ENCODE measurements around the gene ZNF333.
A peak's percentile ranks its signal among the peaks of the same experiment; 100 is the strongest.

The ZNF333 gene

DNA sequence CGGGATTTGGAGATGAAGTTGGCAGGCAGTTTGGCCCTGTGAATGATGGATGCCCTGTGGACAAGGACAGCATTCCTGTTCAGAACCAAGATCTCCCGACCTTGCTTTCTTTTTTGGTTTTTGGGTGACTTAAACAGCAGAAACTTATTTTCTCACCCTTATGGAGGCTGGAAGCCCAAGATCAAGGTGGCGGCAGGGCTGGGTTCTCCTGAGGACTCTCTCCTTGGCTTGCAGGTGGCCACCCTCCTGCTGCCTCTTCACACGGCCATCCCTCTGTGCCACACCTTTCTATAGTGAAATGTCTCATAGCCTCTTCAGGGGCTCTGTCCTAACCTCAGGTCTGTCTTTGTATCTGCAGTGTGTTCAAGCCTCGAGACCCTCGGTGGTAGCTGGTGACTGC, 14.0 kb downstream of the ZNF333 start:
- Histone ChIP-seq H3K4me1 (ENCODE audit: control insufficient read depth, insufficient read depth, low read length) (no peaks in the 10 kb centered on the region), H3K4me3 (ENCODE audit: low read length) (no peak overlapping the region), H3K9ac (ENCODE audit: low read depth, low read length) (no peak overlapping the region), H3K27me3 (ENCODE audit: control insufficient read depth, insufficient read depth, low read length) (no peaks in the 10 kb centered on the region), H3K4me2 (ENCODE audit: low read length) (no peak overlapping the region), H3K9me3 (replicated peaks; ENCODE audit: low read length) (no peaks in the 10 kb centered on the region), H3K36me3 (ENCODE audit: insufficient read depth, low read length) (peaks cover 75% of the 10 kb centered on the region)

DNA sequence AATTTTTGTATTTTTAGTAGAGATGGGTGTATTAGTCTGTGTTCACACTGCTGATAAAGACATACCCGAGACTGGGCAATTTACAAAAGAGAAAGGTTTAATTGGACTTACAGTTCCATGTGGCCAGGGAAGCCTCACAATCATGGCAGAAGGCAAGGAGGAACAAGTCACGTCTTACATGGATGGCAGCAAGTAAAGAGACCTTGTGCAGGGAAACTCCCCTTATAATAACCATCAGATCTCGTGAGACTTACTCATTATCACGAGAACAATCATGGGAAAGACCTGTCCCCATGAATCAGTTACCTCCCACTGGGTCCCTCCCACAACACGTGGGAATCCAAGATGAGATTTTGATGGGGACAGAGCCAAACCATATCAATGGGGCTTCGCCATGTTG, 14.6 kb downstream of the ZNF333 start:
- H3K36me3 ChIP-seq (ENCODE audit: insufficient read depth, low read length), result peaks cover 75% of the 10 kb centered on the region
- H3K4me2 ChIP-seq (ENCODE audit: low read length), result no peak overlapping the region
- no peaks in the 10 kb centered on the region for H3K4me1 ChIP-seq (ENCODE audit: control insufficient read depth, insufficient read depth, low read length)
- no peak overlapping the region for H3K4me3 ChIP-seq (ENCODE audit: low read length)
- no peaks in the 10 kb centered on the region for H3K27me3 ChIP-seq (ENCODE audit: control insufficient read depth, insufficient read depth, low read length)
- no peaks in the 10 kb centered on the region for H3K9me3 ChIP-seq (replicated peaks; ENCODE audit: low read length)
- no peak overlapping the region for H3K9ac ChIP-seq (ENCODE audit: low read depth, low read length)

DNA sequence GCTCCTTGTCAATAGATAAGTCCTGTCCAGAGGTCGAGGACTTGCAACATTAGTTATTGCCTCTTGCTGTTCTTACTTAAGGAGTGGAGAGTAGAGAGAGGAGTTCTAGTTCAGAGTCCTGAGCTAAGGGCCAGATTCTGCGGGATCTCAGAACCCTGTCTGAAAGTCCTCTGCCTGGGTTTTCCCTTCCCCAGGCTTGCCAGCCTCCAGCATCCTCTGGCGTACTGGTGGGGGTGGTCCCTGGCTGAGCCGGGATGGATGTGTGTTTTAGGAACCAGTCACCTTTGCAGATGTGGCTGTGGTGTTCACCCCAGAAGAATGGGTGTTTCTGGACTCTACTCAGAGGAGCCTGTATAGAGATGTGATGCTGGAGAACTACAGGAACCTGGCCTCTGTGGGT, 26.0 kb downstream of the ZNF333 start:
- Histone ChIP-seq H3K9me3 (replicated peaks; ENCODE audit: low read length) (peaks cover 36% of the 10 kb centered on the region), H3K4me3 (ENCODE audit: low read length) (no peak overlapping the region), H3K4me1 (ENCODE audit: control insufficient read depth, insufficient read depth, low read length) (no peaks in the 10 kb centered on the region), H3K9ac (ENCODE audit: low read depth, low read length) (no peak overlapping the region), H3K27me3 (ENCODE audit: control insufficient read depth, insufficient read depth, low read length) (no peaks in the 10 kb centered on the region), H3K36me3 (ENCODE audit: insufficient read depth, low read length) (peaks cover 76% of the 10 kb centered on the region), H3K4me2 (ENCODE audit: low read length) (no peak overlapping the region)

DNA sequence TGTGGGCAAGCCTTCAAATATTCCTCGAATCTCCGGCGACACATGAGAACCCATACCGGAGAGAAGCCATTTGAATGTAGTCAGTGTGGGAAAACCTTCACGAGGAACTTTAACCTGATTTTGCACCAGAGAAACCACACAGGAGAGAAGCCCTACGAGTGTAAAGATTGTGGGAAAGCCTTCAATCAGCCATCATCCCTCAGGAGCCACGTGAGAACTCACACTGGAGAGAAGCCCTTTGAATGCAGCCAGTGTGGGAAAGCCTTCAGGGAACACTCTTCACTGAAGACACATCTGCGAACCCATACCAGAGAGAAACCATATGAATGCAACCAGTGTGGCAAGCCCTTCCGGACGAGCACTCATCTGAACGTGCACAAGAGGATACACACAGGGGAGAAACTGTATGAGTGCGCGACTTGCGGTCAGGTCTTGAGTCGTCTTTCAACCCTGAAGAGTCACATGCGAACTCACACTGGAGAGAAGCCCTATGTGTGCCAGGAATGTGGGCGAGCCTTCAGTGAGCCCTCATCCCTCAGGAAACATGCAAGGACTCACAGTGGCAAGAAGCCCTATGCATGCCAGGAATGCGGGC, 28.8 kb downstream of the ZNF333 start:
- H3K36me3 ChIP-seq (ENCODE audit: insufficient read depth, low read length), result peaks cover 69% of the 10 kb centered on the region
- no peak overlapping the region for H3K4me3 ChIP-seq (ENCODE audit: low read length)
- no peak overlapping the region for H3K4me2 ChIP-seq (ENCODE audit: low read length)
- H3K27me3 ChIP-seq (ENCODE audit: control insufficient read depth, insufficient read depth, low read length), result no peaks in the 10 kb centered on the region
- no peak overlapping the region for H3K9ac ChIP-seq (ENCODE audit: low read depth, low read length)
- peaks cover 46% of the 10 kb centered on the region for H3K9me3 ChIP-seq (replicated peaks; ENCODE audit: low read length)
- no peaks in the 10 kb centered on the region for H3K4me1 ChIP-seq (ENCODE audit: control insufficient read depth, insufficient read depth, low read length)

DNA sequence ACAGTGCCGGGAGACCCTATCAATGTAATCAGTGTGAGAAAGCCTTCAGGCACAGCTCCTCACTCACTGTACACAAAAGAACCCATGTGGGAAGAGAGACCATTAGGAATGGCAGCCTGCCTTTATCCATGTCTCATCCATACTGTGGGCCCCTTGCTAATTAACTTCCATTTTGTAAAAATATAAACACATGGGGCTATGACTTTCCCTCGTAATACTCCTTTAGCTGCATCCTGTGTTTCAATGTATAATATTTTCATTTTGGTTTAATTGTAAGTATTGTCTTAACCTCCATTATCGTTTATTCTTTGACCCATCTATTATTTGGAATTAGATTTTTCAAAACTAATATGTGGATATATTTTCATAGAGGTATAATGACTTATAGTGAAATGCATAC, 29.3 kb downstream of the ZNF333 start:
- H3K9me3 ChIP-seq (replicated peaks; ENCODE audit: low read length), result peaks cover 49% of the 10 kb centered on the region
- no peak overlapping the region for H3K9ac ChIP-seq (ENCODE audit: low read depth, low read length)
- peaks cover 65% of the 10 kb centered on the region for H3K36me3 ChIP-seq (ENCODE audit: insufficient read depth, low read length)
- no peaks in the 10 kb centered on the region for H3K4me1 ChIP-seq (ENCODE audit: control insufficient read depth, insufficient read depth, low read length)
- H3K4me3 ChIP-seq (ENCODE audit: low read length), result peak overlapping the region; percentile 6
- no peaks in the 10 kb centered on the region for H3K27me3 ChIP-seq (ENCODE audit: control insufficient read depth, insufficient read depth, low read length)
- no peak overlapping the region for H3K4me2 ChIP-seq (ENCODE audit: low read length)

DNA sequence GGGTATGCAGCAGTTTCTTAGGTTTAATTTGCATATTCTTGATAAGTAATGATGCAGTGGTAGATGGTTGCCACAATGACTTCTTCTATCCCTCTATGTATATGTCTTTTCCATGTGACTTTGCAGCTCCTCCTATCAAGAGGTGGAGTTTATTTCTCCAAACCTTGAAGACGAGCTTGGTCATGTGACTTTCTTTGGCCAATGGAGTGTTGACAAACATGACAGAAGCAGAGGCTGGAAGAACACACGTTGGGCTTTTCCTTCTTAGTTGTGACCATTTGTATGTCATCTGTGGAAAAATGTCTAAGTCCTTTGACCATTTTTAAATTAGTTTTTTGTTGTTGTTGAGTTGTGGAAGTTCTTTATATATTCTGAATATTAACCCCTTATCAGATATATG, 32.3 kb downstream of the ZNF333 start:
- Histone ChIP-seq H3K4me1 (ENCODE audit: control insufficient read depth, insufficient read depth, low read length) (no peaks in the 10 kb centered on the region), H3K36me3 (ENCODE audit: insufficient read depth, low read length) (peaks cover 38% of the 10 kb centered on the region), H3K27me3 (ENCODE audit: control insufficient read depth, insufficient read depth, low read length) (no peaks in the 10 kb centered on the region), H3K4me3 (ENCODE audit: low read length) (no peak overlapping the region), H3K9me3 (replicated peaks; ENCODE audit: low read length) (peaks cover 39% of the 10 kb centered on the region), H3K4me2 (ENCODE audit: low read length) (no peak overlapping the region), H3K9ac (ENCODE audit: low read depth, low read length) (no peak overlapping the region)

DNA sequence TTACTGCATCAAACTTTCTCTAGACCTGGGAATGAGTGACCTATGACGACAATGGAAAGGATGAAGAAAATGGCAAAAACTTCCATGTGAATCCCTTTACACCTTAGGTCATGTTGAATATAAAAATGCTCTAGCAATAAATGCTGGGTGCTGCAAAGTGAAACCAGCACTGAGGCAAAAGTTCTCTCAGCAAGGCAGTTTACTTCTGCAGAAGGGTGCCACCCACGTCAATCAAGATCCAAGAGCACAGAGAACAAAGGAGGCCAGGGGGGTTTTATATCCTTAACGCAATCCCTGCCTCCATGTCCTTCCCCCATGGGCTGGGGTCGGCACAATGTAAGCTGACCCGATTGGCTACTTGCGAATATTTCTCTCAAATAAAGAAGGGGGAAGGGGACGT, 38.7 kb downstream of the ZNF333 start:
- Histone ChIP-seq H3K36me3 (ENCODE audit: insufficient read depth, low read length) (no peaks in the 10 kb centered on the region), H3K4me3 (ENCODE audit: low read length) (no peak overlapping the region), H3K4me1 (ENCODE audit: control insufficient read depth, insufficient read depth, low read length) (no peaks in the 10 kb centered on the region), H3K9ac (ENCODE audit: low read depth, low read length) (no peak overlapping the region), H3K9me3 (replicated peaks; ENCODE audit: low read length) (peaks cover 7% of the 10 kb centered on the region), H3K27me3 (ENCODE audit: control insufficient read depth, insufficient read depth, low read length) (no peaks in the 10 kb centered on the region), H3K4me2 (ENCODE audit: low read length) (no peak overlapping the region)

DNA sequence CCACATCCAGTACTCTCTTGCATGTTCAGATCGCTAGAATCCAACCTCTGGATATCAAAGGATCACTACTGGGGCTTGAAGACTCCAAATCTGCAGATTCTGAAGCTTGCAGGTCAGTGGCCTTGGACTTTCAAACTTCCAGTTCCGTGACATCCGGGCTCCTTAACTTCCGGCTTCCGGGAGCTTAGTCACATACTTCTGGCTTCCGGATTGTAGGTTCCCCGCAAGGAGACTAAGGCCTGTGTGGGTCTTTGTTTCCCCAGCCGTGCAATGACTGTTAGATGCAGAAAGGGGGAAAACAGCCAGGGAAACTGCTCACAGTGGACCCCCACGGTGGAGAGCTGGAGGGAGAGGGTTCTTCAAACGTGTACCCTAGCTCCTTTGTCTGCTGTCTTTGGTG, 41.4 kb downstream of the ZNF333 start:
- Histone ChIP-seq H3K4me2 (ENCODE audit: low read length) (no peak overlapping the region), H3K9ac (ENCODE audit: low read depth, low read length) (no peak overlapping the region), H3K36me3 (ENCODE audit: insufficient read depth, low read length) (no peaks in the 10 kb centered on the region), H3K27me3 (ENCODE audit: control insufficient read depth, insufficient read depth, low read length) (no peaks in the 10 kb centered on the region), H3K4me1 (ENCODE audit: control insufficient read depth, insufficient read depth, low read length) (no peaks in the 10 kb centered on the region), H3K4me3 (ENCODE audit: low read length) (no peak overlapping the region), H3K9me3 (replicated peaks; ENCODE audit: low read length) (peaks cover 3% of the 10 kb centered on the region)

DNA sequence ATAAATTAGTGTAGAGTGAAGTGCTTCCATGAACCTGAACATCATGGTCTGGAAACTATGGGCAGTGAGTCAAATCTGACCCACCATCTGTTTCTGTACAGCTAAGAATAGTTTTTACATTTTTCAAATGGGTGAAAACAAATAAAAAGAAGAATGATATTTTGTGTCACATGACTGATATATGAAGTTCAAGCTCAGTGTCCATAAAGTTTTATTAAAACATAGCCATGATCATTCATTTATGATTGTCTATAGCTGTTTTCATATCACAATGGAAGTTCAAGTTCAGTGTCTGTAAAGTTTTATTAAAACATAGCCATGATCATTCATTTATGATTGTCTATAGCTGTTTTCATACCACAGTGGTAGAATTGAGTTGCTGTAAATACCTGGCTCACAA, 42.7 kb downstream of the ZNF333 start:
- no peaks in the 10 kb centered on the region for H3K27me3 ChIP-seq (ENCODE audit: control insufficient read depth, insufficient read depth, low read length)

DNA sequence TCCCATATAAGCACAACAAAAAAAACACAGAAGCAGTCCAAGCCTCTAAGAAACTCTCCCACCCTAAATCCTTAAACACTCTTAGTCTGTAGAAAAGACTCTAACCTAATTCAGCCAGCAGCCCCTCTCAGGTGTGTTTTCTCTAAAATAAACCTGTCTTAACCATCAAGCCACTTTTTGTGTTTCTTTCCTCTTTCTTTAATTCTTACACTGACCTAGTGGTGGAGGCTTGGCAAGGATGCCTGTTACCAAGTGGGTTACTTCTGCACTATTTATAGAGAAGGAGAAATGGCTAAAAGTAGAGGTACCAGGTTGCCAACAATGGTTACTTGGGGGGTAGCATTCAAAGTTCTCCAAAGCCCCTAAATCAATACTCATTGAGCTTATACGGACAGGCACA, 43.7 kb downstream of the ZNF333 start:
- no peaks in the 10 kb centered on the region for H3K27me3 ChIP-seq (ENCODE audit: control insufficient read depth, insufficient read depth, low read length)
- no peaks in the 10 kb centered on the region for H3K36me3 ChIP-seq (ENCODE audit: insufficient read depth, low read length)
- no peak overlapping the region for H3K9ac ChIP-seq (ENCODE audit: low read depth, low read length)
- H3K9me3 ChIP-seq (replicated peaks; ENCODE audit: low read length), result peaks cover 1% of the 10 kb centered on the region
- H3K4me2 ChIP-seq (ENCODE audit: low read length), result no peak overlapping the region
- H3K4me1 ChIP-seq (ENCODE audit: control insufficient read depth, insufficient read depth, low read length), result no peaks in the 10 kb centered on the region
- H3K4me3 ChIP-seq (ENCODE audit: low read length), result no peak overlapping the region

More for the DNA sequence above, 42.7 kb downstream of the ZNF333 start:
- H3K36me3 ChIP-seq (ENCODE audit: insufficient read depth, low read length), result no peaks in the 10 kb centered on the region
- H3K4me3 ChIP-seq (ENCODE audit: low read length), result no peak overlapping the region
- H3K4me1 ChIP-seq (ENCODE audit: control insufficient read depth, insufficient read depth, low read length), result no peaks in the 10 kb centered on the region
- H3K4me2 ChIP-seq (ENCODE audit: low read length), result no peak overlapping the region
- H3K9ac ChIP-seq (ENCODE audit: low read depth, low read length), result no peak overlapping the region
- H3K9me3 ChIP-seq (replicated peaks; ENCODE audit: low read length), result peaks cover 3% of the 10 kb centered on the region

DNA sequence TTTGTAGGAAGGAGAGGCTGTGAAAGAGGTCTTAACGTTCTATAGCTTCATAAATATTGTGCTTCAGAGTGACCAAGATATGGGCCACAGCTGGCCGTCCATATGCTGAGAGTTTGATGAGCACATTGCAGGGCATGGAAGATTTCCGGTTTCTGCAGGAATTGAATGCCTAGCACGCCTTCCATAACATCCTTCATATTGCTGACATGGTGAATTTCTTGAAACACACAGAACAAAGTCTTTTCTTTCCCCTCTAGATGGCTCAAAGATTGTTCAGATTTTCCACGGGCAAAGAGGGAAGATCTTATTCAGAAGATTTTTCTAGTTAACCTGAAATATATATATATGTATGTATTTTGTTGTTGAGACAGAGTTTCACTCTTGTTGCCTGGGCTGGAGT, 46.1 kb downstream of the ZNF333 start:
- H3K9me3 ChIP-seq (replicated peaks; ENCODE audit: low read length), result no peaks in the 10 kb centered on the region
- H3K27me3 ChIP-seq (ENCODE audit: control insufficient read depth, insufficient read depth, low read length), result no peaks in the 10 kb centered on the region
- H3K36me3 ChIP-seq (ENCODE audit: insufficient read depth, low read length), result no peaks in the 10 kb centered on the region
- H3K4me3 ChIP-seq (ENCODE audit: low read length), result no peak overlapping the region
- H3K4me2 ChIP-seq (ENCODE audit: low read length), result no peak overlapping the region
- no peak overlapping the region for H3K9ac ChIP-seq (ENCODE audit: low read depth, low read length)
- H3K4me1 ChIP-seq (ENCODE audit: control insufficient read depth, insufficient read depth, low read length), result no peaks in the 10 kb centered on the region

DNA sequence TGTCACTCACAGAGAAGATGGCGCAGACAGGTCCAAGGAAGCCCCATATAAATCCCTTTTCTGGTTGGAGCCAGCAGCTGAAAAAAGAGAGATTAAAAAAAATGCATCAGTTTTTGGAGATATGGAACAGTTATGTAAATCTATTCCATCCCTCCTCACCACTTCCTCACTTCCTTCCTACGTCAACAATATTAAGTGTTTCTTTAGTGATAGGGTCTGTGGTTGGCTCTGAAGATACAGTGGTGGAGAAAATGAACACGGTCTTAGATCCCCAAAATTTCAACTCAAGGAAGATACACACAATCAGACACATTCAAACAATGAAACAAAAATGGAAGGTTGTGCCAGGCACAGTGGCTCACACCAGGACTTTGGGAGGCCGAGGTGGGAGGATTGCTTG, 57.0 kb downstream of the ZNF333 start:
- no peak overlapping the region for H3K9ac ChIP-seq (ENCODE audit: low read depth, low read length)
- H3K4me1 ChIP-seq (ENCODE audit: control insufficient read depth, insufficient read depth, low read length), result no peaks in the 10 kb centered on the region
- peaks cover 3% of the 10 kb centered on the region for H3K9me3 ChIP-seq (replicated peaks; ENCODE audit: low read length)
- no peaks in the 10 kb centered on the region for H3K27me3 ChIP-seq (ENCODE audit: control insufficient read depth, insufficient read depth, low read length)
- peaks cover 9% of the 10 kb centered on the region for H3K36me3 ChIP-seq (ENCODE audit: insufficient read depth, low read length)
- H3K4me3 ChIP-seq (ENCODE audit: low read length), result no peak overlapping the region
- H3K4me2 ChIP-seq (ENCODE audit: low read length), result no peak overlapping the region
